Hepatic stellate cell (primary cell): ENCODE measurements around the gene SLC5A10.
"Not testable (repeated sequence)": the region's sequence is repeated elsewhere in the genome, so short reads cannot be mapped to it uniquely, and the experiment has no call there.

Experiments used
- DNase-seq: peaks from one replicate; pipeline ENCODE4 v3.0.0; 2011; ENCODE audit warnings: low spot score

Gene SLC5A10

GRCh38 chr17:19043032-19043431 is 91.1 kb downstream of the SLC5A10 start:
- not testable (repeated sequence) for DNase-seq

- DNase-seq = not testable (repeated sequence)
Observed at GRCh38 chr17:19044643-19045042, 92.7 kb downstream of the SLC5A10 start.

GRCh38 chr17:19046782-19047375 is 94.9 kb downstream of the SLC5A10 start, which contains the start of gene GRAP:
Gene GRAP (minus strand): TSS chr17:19046957. CDS start chr17:19046926, 31 bp downstream.
- not testable (repeated sequence) for DNase-seq

- DNase-seq = not testable (repeated sequence)
Observed at GRCh38 chr17:19047510-19047909, 95.5 kb downstream of the SLC5A10 start.

- not testable (repeated sequence) for DNase-seq
Observed at GRCh38 chr17:19048826-19049225, 96.9 kb downstream of the SLC5A10 start.

- DNase-seq = not testable (repeated sequence)
Observed at GRCh38 chr17:19055447-19055846, 103.5 kb downstream of the SLC5A10 start.

GRCh38 chr17:19062009-19062717 is 110.2 kb downstream of the SLC5A10 start:
- not testable (repeated sequence) for DNase-seq

GRCh38 chr17:19062718-19063325 is 110.9 kb downstream of the SLC5A10 start:
- DNase-seq = not testable (repeated sequence)

GRCh38 chr17:19063326-19063956 is 111.5 kb downstream of the SLC5A10 start:
- DNase-seq = not testable (repeated sequence)

- DNase-seq = not testable (repeated sequence)
Observed at GRCh38 chr17:19064378-19064777, 112.4 kb downstream of the SLC5A10 start.

- not testable (repeated sequence) for DNase-seq
Observed at GRCh38 chr17:19070318-19071168, 118.6 kb downstream of the SLC5A10 start.
